GM19395 (cell line): Measurements from ENCODE around the gene AKAP9.
A peak's percentile ranks its signal among the peaks of the same experiment; 100 is the strongest.
"Not testable (repeated sequence)": the region's sequence is repeated elsewhere in the genome, so short reads cannot be mapped to it uniquely, and the experiment has no call there.

ENCODE experiments used
- ATAC-seq: cut with Tn5 transposase; IDR thresholded peaks from one replicate; pipeline ENCODE4 v1.9.1; 2021; ENCODE audit warnings: mild to moderate bottlenecking, moderate library complexity; ENCODE audit not compliant: unreplicated experiment

AKAP9 gene

GRCh38 chr7:92133133-92133736 is 192.6 kb downstream of the AKAP9 start:
- ATAC-seq: peak; percentile 29

GRCh38 chr7:92133737-92134270 is 193.1 kb downstream of the AKAP9 start:
- peak; percentile 42 for ATAC-seq

GRCh38 chr7:92134271-92135051 is 193.8 kb downstream of the AKAP9 start, which contains the start of gene CYP51A1:
CYP51A1 (minus strand) TSS chr7:92134477; CDS start chr7:92134364, 113 bp downstream.
- peak; percentile 87 for ATAC-seq

- ATAC-seq: peak; percentile 8
Observed at GRCh38 chr7:92135052-92135889, 194.6 kb downstream of the AKAP9 start.

GRCh38 chr7:92137557-92137956 is 196.9 kb downstream of the AKAP9 start:
- no peak for ATAC-seq

- no peak for ATAC-seq
Observed at GRCh38 chr7:92141161-92141560, 200.5 kb downstream of the AKAP9 start.

GRCh38 chr7:92142791-92143190 is 202.1 kb downstream of the AKAP9 start:
- ATAC-seq: not testable (repeated sequence)

GRCh38 chr7:92143192-92143880 is 202.7 kb downstream of the AKAP9 start:
- not testable (repeated sequence) for ATAC-seq

- no peak for ATAC-seq
Observed at GRCh38 chr7:92149736-92150239, 209.1 kb downstream of the AKAP9 start.

GRCh38 chr7:92150450-92151017 is 209.9 kb downstream of the AKAP9 start:
- no peak for ATAC-seq

GRCh38 chr7:92155108-92155739 is 214.6 kb downstream of the AKAP9 start:
- ATAC-seq: no peak

GRCh38 chr7:92156990-92157389 is 216.3 kb downstream of the AKAP9 start:
- no peak for ATAC-seq

GRCh38 chr7:92158660-92159575 is 218.3 kb downstream of the AKAP9 start:
- ATAC-seq: peak; percentile 92
